Activated naive CD4-positive, alpha-beta T cell treated with Interleukin-2 at 50 U/mL for 16 hours (primary cell): ENCODE data around the gene CNTLN.
"Not testable (repeated sequence)": the region's sequence is repeated elsewhere in the genome, so short reads cannot be mapped to it uniquely, and the experiment has no call there.

Experiments used
- DNase-seq: peaks from one replicate; pipeline ENCODE4 v3.0.0-alpha.2; 2020

The CNTLN gene

DNA sequence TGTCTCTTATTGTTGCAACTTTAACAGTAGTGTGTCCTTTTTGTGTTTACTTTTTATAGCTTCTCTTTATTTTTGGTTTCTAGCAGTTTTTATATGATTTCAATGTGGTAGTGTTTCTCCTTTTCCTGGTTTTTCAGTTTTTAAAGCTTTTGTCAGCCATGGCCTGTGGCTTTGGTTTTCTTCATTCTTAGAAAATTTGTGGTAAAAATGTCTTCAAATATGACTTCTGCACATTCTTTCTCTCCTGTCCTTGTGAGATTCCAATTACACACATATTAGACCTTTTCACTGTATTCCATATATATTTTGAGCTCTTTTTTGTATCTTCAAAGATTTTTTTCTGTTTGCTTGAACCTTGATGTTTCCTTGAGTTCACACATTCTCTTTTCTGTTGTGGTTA is 180.5 kb downstream of the CNTLN start:
- no peak for DNase-seq

DNA sequence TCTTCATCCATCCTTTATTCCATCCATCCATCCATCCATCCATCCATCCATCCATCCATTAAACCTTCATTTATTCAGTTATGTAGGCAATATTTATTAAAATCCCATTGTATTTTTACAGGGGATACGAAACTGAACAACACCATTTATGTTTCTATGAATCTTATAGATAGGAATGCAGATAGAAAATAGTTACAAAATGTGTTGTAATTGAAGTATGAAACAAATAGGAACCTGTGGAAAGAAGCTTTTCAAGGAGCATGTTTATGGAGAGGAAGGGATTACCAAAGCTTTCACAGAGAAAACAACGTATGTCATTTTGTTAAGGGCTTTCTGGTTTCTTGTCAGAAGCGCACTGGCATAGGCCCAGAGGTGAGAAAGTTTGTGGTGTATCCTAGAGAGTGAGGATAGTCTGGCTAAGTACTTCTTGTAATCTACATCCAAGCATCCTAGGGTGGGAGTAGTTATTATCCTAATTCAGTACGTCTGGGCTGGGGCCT is 184.0 kb downstream of the CNTLN start:
- no peak for DNase-seq

DNA sequence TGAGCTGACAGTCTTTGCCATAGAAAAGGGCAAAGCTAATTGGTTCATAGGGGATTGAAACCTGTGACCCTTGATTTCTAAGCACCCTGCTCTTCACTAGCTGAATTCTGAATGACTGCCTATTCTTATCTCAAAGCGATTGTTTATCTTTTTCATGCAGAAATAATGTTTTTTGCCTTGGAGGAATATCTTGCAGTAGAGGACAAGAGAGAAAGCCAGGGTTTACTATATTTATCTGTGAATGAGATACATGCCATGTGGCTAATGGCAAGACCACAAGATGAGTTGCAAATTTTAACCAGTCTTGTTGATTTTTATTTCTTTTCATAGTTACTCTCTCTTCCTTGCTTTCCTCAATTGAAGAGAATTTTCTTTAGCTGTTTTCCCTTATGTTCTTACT is 185.0 kb downstream of the CNTLN start:
- DNase-seq, result no peak

DNA sequence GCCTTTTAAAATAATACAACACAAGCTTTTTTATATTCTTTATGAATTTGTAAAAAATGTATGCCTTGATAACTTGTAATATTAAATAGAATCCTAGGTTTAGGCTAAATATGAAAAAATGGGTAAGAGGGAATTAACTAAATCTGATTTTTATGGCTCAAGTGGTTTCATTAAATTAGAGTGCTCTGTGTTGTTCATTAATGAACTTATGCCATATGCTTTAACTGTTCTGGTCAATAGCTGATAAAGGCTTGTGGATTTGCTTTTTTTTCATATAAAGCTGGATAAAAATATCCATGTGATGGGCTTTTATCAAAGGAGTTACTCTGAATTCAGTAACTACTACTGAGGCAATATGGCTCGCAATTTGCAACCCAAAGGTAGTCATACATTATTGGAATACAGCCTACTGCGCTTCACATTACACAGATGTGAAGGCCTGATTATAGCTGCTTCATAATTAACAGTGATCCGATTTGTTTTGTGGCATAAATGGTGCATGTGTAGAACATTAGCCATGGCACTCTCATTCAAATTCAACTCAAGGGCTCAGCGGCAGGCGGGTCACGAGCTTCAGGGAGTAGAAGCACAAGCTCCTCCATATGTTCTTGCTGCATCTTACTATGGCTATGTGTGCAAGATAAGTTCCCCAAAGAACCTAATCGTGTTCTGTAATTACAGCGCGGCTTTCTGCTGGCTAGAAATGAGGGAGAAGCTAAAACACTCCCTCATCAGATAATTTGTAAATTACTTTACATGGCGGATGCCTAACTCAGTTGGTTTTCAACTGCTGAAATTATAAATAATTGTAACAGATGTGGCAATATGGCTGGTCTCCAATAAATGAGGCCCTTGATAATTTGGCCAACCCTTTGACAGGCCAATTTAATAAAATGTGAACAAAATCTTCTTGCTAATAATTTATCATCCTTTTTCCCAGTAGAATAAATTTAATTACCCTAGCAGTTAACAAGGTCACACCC is 188.3 kb downstream of the CNTLN start:
- DNase-seq, result no peak

DNA sequence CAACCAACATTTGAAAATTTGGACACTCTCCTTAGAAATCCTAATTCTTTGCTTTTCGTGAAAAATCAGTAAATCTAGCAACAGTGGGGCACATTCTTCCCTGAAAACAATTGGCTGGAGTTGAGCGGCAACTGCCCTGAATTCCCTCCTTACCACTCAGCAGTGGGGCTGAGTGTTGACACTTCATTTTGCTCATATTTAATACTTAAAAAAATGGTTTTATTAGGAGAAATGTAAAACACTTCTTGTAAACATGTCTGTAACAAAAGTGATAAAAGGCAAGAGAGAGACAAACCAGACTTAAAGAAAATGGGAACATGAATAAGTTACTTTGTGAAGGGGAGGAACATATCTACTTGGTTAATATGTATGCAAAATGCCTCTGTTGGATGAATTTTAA is 193.5 kb downstream of the CNTLN start:
- no peak for DNase-seq

DNA sequence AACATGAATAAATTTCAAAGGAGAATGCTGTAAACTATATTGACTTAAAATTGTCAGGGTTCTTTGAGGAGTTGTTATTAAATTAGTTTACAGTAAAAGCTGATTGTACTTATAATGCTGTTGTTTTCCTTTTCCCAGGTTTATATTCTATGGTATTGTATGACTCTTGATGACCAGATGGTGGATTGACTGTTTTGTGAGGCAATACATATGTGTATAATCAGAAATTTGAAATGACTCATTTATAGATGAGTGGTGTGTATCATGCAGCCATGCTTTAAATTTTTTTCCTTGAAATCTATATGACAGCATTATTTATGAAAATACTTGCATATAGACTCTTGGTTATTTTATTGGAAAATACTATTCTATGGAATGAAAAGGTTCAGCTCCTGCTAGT is 195.3 kb downstream of the CNTLN start:
- DNase-seq, result no peak

DNA sequence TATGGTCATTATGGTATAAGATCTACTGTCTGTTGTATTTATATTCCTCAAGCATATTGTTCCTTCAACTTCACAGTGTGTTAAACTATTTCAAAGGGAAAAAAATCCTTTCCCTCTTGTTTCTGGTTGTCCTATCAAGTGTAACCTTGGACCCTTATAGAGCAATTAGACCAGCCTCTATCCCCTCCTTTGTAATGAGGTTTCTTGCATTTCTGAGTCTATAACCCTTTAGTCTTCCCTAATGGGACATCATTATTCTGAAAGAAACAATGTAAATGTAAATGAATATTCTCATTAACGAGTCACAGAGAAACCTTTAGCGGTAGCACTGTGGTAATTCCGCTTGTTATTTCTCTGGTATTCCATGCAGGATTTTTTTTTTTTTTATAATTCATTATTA is 197.3 kb downstream of the CNTLN start:
- DNase-seq, result no peak

DNA sequence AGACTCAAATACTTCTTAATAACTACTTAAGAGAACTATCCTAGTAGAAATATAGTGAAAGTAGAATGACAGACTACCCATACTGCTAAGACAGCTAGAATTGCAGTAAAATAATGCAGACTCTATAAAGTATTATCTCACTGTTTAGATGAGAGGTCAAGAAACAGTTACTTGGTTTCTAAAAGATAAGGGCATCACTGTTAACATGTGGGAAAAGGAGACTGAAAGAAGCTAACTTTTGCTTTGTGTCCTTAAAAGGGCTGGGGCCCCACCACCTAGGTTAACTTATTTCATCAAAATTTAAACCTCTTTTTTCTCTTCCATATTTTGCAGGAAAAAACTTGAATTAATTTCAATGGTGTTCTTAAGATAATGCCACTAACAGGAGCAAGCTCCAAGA is 204.3 kb downstream of the CNTLN start:
- no peak for DNase-seq

DNA sequence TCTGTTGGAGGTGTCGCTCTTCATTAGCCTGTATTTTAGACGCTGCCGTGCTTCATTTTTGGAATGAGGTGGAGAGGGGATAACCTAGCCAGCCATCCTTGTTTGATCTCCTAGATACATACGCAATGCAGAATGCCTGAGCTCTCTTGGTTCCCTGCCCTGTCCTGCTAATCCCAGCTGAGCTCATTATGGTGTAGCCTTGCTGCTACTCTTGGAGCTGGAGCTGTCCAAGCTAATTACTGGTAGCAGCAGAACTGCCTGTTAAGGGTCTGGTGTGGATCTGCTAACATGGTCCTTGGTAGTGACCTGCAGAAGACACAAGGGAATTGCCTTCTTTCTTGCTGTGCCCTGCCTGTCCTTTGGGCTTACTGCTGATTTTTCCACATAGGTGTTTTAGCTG is 207.9 kb downstream of the CNTLN start:
- DNase-seq, result no peak

DNA sequence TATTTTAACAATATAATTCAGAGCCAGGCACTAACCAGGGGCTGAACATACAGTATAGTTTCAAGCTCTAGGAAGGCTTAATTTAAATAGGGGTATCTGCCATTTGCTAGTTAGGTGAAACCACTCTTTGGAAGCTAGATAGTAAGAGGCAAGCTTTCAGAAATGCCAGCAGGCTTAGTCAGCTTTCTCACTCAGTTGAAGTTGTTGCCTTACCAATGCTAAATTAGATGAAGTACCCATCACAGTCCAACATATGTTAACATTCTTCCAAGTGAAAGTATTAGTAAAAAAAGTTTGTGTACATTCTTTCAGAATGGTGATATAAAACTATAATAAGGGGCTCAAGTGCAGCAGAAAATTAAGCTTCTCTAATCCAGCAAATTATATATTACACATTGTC is 215.0 kb downstream of the CNTLN start:
- DNase-seq, result no peak

DNA sequence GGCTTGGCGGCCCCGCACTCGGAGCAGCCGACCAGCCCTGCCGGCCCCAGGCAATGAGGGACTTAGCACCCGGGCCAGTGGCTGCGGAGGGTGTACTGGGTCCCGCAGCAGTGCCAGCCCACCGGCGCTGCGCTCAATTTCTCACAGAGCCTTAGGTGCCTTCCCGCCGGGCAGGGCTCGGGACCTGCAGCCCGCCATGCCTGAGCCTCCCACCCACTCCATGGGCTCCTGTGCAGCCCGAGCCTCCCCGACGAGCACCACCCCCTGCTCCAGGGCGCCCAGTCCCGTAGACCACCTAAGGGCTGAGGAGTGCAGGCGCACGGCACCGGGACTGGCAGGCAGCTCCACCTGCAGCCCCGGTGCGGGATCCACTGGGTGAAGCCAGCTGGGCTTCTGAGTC is 219.2 kb downstream of the CNTLN start:
- not testable (repeated sequence) for DNase-seq

DNA sequence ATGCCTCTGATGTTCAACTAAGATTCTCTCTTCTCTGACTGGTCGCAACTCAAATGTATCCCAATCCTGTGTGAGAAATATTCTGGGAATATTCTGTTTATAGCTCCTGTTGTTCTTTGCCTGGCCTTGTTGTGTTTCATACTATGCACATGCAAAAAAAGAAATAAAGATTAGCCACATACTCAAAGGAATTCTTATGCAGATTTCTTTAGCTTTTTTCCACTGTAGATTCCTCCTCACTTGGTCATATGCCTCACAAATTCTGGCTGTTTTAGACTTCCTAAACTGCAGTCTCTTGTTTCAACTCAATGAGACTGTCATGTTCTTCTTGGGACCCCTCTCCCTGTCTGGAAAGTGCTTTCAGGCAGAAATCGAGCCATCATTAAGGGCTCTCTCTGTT is 226.5 kb downstream of the CNTLN start:
- DNase-seq, result no peak

DNA sequence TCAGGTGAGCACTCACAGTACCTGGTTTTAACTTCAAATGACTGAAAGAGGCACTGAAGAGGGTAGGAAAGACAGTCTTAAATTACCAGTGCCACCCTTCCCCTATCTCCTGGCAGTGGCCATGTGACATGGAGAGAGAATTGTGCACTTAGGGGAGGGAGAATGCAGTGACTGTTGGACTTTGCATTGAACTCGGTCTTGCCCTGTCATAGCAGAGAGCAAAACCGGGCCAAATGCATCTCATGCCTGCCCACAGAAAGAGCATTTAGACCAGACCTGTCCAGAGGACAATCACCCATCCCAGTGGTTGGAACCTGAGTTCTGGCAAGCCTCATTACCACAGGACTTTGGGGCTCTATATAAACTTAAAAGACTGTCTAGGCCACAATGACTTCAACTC is 232.2 kb downstream of the CNTLN start:
- DNase-seq, result no peak

DNA sequence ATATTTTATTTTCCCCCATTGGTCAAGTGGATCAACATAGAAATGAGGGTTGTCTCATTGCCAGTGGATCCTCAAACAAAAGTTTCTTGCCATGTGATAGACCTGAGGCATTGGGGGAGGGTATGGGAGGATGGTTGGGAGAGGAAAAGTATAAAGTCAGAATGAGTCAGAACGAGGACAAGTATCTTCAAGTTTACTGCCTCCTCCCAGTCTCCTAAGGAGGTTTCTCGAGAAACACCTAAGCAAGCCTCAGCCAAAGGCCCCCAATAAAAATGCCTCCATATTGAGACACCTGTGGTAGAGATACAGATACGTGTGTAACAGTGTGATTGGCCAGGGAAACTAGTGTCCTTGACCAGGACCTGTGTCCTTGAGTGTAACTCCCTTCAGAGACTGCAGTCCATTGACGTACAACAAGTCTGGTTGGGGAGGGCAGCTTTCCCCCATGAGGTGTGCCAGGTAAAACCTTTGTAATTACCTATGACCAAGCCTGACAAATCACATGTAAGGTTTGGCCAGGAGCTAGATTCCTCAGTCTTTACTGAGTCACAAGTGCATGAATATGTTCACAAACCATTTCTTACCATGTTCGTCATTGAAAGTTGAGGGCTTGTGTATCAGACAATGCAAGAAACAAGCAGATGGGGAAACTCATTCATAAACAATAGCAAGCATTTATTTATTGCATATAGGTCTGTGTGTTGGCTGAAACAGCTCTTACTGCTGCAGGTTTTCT is 245.5 kb downstream of the CNTLN start:
- DNase-seq, result no peak

DNA sequence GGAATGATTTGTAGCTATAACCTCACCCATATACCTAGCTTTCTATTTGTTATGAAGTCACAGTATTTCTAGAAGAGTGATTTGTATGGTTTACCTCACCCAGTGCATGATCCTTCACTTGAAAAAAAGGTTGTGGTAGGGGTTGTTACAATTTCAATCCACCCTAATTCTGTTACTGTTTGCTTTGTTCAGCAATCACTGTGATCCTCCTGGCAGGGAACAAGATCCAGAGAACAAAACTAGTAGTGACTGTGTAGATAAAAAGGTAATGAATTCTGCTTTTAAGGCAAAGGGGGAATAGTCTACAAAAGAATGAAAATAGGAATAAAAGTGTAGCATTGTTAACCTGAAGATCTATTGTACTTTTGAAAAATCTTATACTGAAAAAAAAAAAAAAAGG is 252.7 kb downstream of the CNTLN start:
- no peak for DNase-seq

DNA sequence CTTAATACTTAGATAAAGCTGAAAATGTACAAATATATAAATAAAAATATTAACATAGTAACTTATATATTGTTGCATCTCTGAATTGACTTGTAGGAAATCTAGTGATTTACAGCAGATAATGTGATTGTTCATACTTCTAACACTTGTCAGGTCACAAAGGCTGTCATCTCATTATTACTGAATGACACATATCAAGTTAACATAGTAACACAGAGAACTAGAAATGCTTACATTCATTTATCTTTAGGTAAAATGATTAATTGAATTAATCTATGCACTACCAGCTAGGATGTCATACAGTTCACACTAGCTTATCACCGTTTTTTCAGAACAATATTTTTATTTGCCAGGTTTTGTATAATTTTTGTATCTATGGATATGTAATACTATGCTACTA is 254.2 kb downstream of the CNTLN start:
- no peak for DNase-seq

DNA sequence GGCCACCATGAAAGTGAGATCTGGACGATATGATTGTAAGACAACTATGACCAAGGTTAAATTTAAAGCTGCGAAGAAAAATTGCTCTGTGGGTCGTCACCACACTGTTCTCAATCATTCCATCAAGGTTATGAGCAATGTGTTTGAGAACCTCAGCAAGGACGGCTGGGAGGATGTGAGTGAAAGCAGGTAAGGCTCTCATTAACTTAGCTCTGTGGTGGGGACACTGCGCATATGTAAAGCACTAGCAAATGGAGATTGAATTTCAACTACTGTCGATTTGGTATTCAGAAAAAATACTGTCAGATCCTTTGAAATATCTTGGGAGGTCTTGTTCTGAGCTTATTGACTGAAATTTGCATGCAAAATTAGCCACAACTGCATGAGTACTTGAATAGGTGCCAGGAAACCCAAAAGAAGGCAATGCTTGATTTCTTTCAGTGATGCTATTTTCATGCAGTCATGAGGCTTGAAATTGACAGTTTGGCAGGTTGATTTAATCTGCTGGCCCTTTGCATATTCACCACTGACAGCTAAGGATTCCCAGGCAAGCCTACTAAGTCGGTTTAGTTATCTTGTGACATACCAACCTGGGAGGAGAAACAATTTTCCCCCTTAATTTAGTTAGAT is 260.2 kb downstream of the CNTLN start:
- no peak for DNase-seq

DNA sequence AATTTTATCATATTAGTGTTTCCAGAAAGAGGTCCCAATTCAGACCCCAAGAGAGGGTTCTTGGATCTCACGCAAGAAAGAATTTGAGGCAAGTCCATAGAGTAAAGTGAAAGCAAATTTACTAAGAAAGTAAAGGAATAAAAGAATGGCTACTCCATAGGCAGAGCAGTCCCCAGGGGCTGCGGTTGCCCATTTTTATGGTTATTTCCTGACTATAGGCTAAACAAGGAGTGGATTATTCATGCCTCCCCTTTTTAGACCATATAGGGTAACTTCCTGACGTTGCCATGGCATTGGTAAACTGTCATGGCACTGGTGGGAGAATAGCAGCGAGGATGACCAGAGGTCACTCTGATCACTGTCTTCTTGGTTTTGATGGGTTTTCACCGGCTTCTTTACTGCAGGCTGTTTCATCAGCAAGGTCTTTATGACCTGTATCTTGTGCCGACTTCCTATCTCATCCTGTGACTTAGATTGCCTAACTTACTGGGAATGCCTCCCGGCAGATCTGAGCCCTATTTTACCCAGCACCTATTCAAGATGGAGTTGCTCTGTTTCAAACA is 262.4 kb downstream of the CNTLN start:
- DNase-seq, result not testable (repeated sequence)

DNA sequence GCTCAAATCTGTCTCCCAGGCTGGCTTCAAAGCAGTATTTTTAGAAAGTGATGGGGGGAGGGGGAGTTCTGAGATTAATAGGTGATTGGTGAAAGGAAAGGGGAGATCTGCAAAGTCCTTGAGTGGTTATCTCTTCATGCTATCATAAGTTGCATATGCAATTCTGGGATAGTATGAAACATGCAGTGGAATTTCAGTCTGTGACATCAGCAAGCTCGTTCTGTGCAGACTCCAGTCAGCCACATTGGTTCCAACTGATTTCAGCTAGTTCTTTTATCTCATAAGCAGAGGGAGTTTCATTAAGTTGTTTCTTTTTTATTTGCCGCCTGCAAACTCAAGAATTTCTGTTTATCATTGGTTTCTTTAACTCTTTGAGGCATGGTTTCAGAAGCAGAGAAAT is 263.5 kb downstream of the CNTLN start:
- no peak for DNase-seq

DNA sequence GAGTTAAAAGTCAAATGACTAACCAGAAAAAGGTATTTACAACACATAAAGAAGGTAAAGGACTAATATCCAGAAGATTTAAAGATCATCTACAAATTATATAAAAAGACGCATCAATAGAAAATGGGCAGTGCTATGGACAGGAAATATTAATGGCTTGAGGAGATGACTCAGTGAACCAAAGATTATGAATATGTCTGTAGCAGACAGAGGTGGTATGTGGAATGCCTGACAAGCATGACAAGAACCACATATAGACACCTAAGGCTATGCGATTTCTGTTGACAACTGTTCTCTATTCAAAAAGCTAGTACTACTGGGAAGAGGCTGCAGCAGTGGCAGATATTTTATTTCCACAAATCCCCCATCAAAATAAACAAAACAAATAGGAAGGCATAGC is 267.0 kb downstream of the CNTLN start:
- DNase-seq, result no peak

DNA sequence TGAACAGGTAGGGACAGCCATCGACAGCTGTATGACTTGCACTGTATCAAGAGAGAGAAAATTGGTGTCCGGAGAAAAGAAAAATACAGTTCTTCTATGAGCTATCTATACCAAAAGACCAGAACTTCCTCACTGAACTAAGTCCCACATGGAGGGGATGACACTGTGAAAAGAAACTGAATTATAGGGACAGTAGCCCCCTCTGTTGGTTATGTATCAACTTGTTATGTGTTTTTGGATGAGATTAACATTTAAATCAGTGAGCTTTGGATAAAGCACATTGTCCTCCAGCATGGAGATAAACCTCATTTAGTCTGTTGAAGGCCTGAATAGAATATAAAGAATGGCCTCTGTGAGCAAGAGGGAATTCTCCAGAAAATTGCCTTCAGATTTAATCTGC is 267.5 kb downstream of the CNTLN start:
- no peak for DNase-seq

DNA sequence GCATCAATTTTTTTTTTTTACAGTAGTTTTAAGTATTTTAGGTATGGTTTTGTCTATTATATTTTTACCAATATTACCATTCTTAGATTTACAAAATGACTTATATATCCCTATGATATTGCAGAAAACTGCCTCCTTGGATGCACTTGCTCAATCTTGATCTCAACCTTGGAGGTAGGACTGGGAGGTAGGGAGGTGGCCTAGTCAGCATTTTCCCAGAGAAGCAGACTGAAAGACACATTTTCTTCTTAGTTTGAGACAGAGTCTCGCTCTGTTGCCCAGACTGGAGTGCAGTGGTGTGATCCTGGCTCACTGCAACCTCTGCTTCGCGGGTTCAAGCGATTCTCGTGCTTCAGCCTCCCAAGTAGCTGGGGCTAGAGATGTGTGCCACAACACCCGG is 268.7 kb downstream of the CNTLN start:
- DNase-seq, result no peak

DNA sequence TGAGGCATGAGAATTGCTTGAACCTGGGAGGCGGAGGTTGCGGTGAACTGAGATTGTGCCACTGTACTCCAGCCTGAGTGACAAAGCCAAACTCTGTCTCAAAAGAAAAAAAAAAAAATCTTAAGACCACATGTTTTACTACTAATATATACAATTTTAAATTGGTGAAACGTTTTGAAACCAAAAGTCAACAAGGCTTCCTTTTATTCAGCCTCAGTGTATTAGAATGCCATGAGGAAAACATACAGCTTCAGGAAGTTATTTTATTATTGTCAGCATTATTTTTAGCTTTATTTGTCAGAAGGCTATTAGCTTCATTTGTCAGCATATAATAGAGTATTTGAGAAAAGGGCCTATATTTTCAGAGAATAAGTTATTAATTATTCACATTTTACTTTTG is 280.1 kb downstream of the CNTLN start:
- no peak for DNase-seq
